Chondrocyte (in vitro differentiated cells): ENCODE data around the gene NOL8. TPM values are rescaled to one million over a fixed set of nuclear protein-coding genes. Genes with fewer than 3 reads are reported as not detected.

Experiments used
- DNase-seq: peaks from one replicate; pipeline ENCODE4 v3.0.0; 2021; ENCODE audit warnings: mixed read lengths, low spot score
- H3K27ac Mint-ChIP-seq: one replicate; pipeline ENCODE4 v1.8.0; 2021; ENCODE audit warnings: mild to moderate bottlenecking, moderate library complexity, mixed read lengths; ENCODE audit not compliant: unreplicated experiment
- H3K27me3 Mint-ChIP-seq: 2 replicates; pipeline ENCODE4 v1.8.0; 2021; ENCODE audit warnings: low read depth, mixed read lengths
- H3K36me3 Mint-ChIP-seq: 2 replicates; pipeline ENCODE4 v1.8.0; 2021; ENCODE audit warnings: low read depth, mixed read lengths
- H3K4me1 Mint-ChIP-seq: 2 replicates; pipeline ENCODE4 v1.8.0; 2021; ENCODE audit warnings: low read depth, mild to moderate bottlenecking, mixed read lengths
- H3K4me3 Mint-ChIP-seq: one replicate; pipeline ENCODE4 v1.8.0; 2021; ENCODE audit warnings: mild to moderate bottlenecking, moderate library complexity, mixed read lengths; ENCODE audit not compliant: unreplicated experiment
- H3K9me3 Mint-ChIP-seq: 2 replicates; pipeline ENCODE4 v1.8.0; 2021; ENCODE audit warnings: low read depth, mixed read lengths
- long read RNA-seq: library from polyadenylated mRNA; stranded (forward); transcript quantifications from one replicate; pipeline ENCODE4 v2.0.0, GENCODE V29; 2021
- total RNA-seq: library from RNA; stranded (reverse); gene quantifications from 3 replicates; pipeline ENCODE4 v1.2.1, GENCODE V29; 2021
- TF ChIP-seq, protein P1 (sequence below): fragments of 200-600 bp; sonication (generic); IDR thresholded peaks from 2 replicates; pipeline ENCODE4 v1.5.0; 2021; ENCODE audit warnings: antibody characterized with exemption, mild to moderate bottlenecking, moderate library complexity

Gene NOL8
- total RNA-seq: 28.3 to 39.7 TPM (median 30.5 TPM) in 3 replicates
- long read RNA-seq, full-length matches to known transcripts: 31 of 67 reads
- long read RNA-seq, partial matches to known transcripts: 4 of 67 reads
- long read RNA-seq, other reads (novel, unspliced or antisense): 32 of 67 reads

DNA sequence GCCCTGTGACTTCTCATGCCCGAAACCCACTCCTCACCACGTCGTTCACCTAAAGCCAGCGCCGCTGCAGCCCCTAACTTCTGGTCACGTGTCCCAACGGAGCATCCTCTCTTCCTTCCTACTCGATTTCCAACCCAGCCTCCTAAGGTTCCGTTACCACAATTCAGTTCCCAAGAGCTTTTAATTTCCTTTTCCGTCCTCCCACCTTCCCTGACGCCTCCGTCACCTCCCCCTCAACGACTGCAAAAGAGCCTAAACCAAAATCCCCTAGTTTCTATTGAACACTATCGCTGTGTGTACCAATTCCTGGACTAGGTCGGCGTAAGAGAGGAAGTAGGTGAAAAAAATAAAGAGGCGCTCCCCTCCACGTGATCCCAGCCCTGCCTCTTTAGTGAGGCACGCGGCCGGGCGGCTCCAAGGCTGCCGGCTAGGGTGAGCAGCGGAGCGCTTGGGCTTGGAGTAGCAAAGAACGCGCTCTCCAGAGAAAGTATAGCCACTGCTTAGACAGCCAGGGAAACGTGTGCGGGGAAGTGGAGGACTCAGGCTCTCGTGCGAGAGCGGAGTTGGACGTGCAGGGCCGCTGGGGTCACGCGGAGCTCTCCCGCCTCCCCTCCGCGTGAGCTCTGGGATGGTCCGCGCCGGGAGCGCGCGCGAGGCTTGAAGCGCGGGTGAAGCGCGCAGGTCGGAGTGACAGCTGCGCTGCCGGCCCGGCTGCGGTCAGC is at the start of gene NOL8, which contains the start of gene CENPP:
Gene NOL8, minus strand, starts transcription at position 82 of the 722 bp plus-strand sequence. CDS start 1,189 bp downstream, outside the sequence.
Gene CENPP, plus strand, starts transcription at position 685 of the 722 bp plus-strand sequence.
- no peaks in the 10 kb centered on the region for H3K27me3 Mint-ChIP-seq
- peak within 1 kb of the TSS; percentile 97 for H3K4me3 Mint-ChIP-seq
- H3K9me3 Mint-ChIP-seq: no peaks in the 10 kb centered on the region
- peaks cover 40% of the 10 kb centered on the region for H3K4me1 Mint-ChIP-seq
- TF ChIP-seq, protein P1, sequence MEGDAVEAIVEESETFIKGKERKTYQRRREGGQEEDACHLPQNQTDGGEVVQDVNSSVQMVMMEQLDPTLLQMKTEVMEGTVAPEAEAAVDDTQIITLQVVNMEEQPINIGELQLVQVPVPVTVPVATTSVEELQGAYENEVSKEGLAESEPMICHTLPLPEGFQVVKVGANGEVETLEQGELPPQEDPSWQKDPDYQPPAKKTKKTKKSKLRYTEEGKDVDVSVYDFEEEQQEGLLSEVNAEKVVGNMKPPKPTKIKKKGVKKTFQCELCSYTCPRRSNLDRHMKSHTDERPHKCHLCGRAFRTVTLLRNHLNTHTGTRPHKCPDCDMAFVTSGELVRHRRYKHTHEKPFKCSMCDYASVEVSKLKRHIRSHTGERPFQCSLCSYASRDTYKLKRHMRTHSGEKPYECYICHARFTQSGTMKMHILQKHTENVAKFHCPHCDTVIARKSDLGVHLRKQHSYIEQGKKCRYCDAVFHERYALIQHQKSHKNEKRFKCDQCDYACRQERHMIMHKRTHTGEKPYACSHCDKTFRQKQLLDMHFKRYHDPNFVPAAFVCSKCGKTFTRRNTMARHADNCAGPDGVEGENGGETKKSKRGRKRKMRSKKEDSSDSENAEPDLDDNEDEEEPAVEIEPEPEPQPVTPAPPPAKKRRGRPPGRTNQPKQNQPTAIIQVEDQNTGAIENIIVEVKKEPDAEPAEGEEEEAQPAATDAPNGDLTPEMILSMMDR: no peak
- DNase-seq: peak; percentile 86
- H3K36me3 Mint-ChIP-seq: peaks cover 2% of the 10 kb centered on the region
- peak within 1 kb of the TSS; percentile 99 for H3K27ac Mint-ChIP-seq

DNA sequence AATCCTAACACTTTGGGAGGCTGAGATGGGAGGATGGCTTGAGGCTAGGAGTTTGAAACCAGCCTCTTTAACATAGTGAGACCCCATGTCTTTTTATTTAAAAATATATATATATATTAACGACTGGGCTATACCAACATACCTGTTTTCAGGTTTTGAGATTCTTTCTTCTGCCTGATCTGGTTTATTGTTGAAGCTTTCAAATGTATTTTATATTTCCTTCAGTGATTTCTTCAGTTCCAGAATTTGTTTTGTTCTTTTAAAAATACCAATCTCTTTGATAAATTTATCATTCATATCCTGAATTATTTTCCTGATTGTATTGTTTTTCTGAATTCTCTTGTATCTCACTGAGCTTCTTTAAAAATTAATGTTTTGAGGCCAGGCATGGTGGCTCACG is 48.0 kb upstream of the NOL8 start:
- TF ChIP-seq, protein P1: no peak
- H3K4me3 Mint-ChIP-seq: no peak overlapping the region
- DNase-seq: no peak
- H3K27me3 Mint-ChIP-seq: no peaks in the 10 kb centered on the region
- peaks cover 25% of the 10 kb centered on the region for H3K4me1 Mint-ChIP-seq
- peaks cover 20% of the 10 kb centered on the region for H3K9me3 Mint-ChIP-seq
- peaks cover 17% of the 10 kb centered on the region for H3K36me3 Mint-ChIP-seq
- H3K27ac Mint-ChIP-seq: no peak overlapping the region

DNA sequence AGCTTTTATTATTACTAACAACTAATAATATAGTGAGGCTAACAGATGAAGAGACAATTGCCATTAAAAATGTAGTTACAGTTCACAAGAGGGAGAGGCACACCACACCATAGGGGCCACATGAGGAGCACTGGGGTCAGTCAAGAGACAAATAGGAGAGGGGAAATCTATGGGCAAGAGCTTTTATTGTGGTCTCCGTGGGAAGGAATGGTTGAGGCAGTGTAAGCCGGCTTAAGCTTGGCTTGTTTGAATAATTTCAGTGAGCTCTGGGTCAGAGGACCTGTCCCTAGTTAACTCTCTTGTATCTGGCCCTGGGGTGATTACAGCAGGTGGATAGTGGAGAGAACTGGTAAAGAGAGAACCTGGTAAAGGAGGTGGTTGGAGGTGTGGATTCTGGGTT is 43.9 kb upstream of the NOL8 start:
- Mint-ChIP-seq H3K36me3 (peaks cover 11% of the 10 kb centered on the region), H3K27me3 (no peaks in the 10 kb centered on the region), H3K9me3 (peaks cover 9% of the 10 kb centered on the region), H3K4me3 (no peak overlapping the region), H3K27ac (no peak overlapping the region), H3K4me1 (no peaks in the 10 kb centered on the region)
- TF ChIP-seq, protein P1: no peak
- DNase-seq: no peak

DNA sequence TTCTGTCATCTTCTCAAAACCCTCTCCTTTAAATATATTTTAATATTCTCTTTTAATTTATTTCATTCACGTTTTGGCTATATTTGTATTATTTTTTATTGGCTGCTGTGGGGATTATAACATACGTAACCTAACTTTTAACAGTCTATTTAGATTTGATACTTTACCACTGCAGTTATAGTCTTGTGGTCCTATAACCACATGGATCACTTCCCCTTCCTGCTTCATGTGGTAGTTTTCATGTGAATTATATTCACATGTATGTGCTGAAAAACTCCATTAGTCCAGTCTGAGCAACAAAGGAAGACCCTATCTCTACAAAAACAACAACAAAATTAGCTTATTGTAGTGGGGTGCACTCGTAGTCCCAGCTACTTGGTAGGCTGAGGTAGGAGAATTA is 34.9 kb upstream of the NOL8 start:
- TF ChIP-seq, protein P1: no peak
- H3K36me3 Mint-ChIP-seq: peaks cover 12% of the 10 kb centered on the region
- H3K27me3 Mint-ChIP-seq: no peaks in the 10 kb centered on the region
- peaks cover 30% of the 10 kb centered on the region for H3K4me1 Mint-ChIP-seq
- DNase-seq: no peak
- H3K4me3 Mint-ChIP-seq: no peak overlapping the region
- H3K27ac Mint-ChIP-seq: no peak overlapping the region
- H3K9me3 Mint-ChIP-seq: peaks cover 22% of the 10 kb centered on the region

DNA sequence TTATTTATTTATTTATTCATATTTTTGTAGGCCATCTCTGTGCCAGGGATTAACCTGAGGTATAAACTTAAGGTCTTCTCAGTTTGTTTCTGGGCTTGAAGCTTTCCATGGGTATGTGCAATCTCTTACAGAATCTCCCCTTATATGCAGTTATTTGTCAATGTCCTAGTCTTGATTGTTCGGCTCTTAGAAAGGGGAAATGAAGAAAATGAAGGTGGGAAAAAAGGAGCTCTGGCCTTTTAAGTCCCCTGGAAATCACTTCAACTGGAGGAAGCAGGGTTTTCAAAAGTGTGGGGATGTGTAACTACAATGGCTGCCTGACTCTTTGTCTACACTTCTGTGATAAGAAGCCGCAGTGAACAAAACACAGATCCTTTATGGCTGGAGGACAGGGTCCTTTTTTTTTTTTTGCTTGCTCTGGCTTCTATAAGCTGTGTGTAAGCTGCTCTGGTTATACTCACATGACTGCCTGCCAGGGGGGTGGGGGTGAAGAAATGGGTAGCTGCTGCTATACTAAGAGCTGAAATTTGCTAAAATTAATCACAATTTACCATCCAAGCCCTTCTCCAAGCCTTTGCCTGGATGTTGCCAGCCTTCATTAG is 34.3 kb upstream of the NOL8 start:
- H3K27ac Mint-ChIP-seq: no peak overlapping the region
- TF ChIP-seq, protein P1: no peak
- peaks cover 16% of the 10 kb centered on the region for H3K36me3 Mint-ChIP-seq
- H3K4me1 Mint-ChIP-seq: peaks cover 36% of the 10 kb centered on the region
- peaks cover 24% of the 10 kb centered on the region for H3K9me3 Mint-ChIP-seq
- H3K27me3 Mint-ChIP-seq: no peaks in the 10 kb centered on the region
- H3K4me3 Mint-ChIP-seq: no peak overlapping the region
- no peak for DNase-seq
